Ovary (tissue), 3 donors: ENCODE measurements around the gene CSTF1.

Experiments used
- EP300 ChIP-seq: sonication (generic); formaldehyde crosslinking; IDR thresholded peaks from one replicate; pipeline ENCODE4 v1.6.1; 2017; ENCODE audit warnings: antibody characterized with exemption
- POLR2A ChIP-seq: fragments of 450-650 bp; IDR thresholded peaks from one replicate; pipeline ENCODE4 v1.6.1; 2017; ENCODE audit warnings: antibody characterized with exemption, mild to moderate bottlenecking, moderate library complexity
- TF ChIP-seq, protein P1 (sequence below), 3 donors: fragments of 450-650 bp in 2 of 3; fragments of 200-600 bp in 1 of 3; IDR thresholded peaks; one replicate each; pipeline versions ENCODE4 v1.5.1 to v1.8.0; 2016 to 2022; ENCODE audit warnings: antibody characterized with exemption in 3 of 3, mild to moderate bottlenecking in 1 of 3
- donor health status: DM: no; HTN: no; CAD: no.

DNA sequence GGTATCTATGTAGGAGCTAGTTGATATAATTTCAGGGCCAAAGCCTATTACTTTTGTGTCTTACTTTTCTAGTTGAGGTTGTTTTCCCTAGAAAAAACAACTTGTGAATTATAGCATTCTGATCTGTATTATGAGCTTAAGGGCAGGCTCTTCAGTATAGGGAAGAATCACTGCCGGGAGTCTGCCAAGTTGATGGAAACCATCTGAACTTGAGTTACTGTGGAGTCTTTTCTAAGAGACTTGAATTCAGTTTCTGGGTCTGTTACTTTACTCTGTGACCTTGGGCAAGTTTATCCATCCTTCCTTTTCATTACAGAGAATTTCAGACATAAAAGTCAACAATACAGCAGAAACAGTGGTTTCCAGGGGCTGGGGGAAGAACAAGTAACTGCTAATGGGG is 17.5 kb downstream of the CSTF1 start:
- TF ChIP-seq, protein P1, sequence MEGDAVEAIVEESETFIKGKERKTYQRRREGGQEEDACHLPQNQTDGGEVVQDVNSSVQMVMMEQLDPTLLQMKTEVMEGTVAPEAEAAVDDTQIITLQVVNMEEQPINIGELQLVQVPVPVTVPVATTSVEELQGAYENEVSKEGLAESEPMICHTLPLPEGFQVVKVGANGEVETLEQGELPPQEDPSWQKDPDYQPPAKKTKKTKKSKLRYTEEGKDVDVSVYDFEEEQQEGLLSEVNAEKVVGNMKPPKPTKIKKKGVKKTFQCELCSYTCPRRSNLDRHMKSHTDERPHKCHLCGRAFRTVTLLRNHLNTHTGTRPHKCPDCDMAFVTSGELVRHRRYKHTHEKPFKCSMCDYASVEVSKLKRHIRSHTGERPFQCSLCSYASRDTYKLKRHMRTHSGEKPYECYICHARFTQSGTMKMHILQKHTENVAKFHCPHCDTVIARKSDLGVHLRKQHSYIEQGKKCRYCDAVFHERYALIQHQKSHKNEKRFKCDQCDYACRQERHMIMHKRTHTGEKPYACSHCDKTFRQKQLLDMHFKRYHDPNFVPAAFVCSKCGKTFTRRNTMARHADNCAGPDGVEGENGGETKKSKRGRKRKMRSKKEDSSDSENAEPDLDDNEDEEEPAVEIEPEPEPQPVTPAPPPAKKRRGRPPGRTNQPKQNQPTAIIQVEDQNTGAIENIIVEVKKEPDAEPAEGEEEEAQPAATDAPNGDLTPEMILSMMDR (IDR thresholded peaks at IDR 0.05), result no peak
- TF ChIP-seq EP300 (no peak), POLR2A (no peak)
